Vagina (tissue), 2 donors: ENCODE data around the gene NRL.

ENCODE experiments used
- POLR2AphosphoS5 ChIP-seq, 2 donors: sonication (generic); formaldehyde crosslinking; IDR thresholded peaks; one replicate each; pipeline ENCODE4 v1.9.0; 2017; ENCODE audit warnings: antibody characterized with exemption in 2 of 2, mild to moderate bottlenecking in 2 of 2, low read depth in 1 of 2; ENCODE audit not compliant: insufficient read depth in 1 of 2
- TF ChIP-seq, protein P1 (sequence below), 3 experiments: fragments of 450-650 bp in 2 of 3; fragments of 200-600 bp in 1 of 3; sonication (generic) in 1 of 3; IDR thresholded peaks; one replicate each; pipeline ENCODE4 v1.5.1; 2017 to 2019; ENCODE audit warnings: antibody characterized with exemption in 3 of 3, mild to moderate bottlenecking in 2 of 3, moderate library complexity in 2 of 3

DNA sequence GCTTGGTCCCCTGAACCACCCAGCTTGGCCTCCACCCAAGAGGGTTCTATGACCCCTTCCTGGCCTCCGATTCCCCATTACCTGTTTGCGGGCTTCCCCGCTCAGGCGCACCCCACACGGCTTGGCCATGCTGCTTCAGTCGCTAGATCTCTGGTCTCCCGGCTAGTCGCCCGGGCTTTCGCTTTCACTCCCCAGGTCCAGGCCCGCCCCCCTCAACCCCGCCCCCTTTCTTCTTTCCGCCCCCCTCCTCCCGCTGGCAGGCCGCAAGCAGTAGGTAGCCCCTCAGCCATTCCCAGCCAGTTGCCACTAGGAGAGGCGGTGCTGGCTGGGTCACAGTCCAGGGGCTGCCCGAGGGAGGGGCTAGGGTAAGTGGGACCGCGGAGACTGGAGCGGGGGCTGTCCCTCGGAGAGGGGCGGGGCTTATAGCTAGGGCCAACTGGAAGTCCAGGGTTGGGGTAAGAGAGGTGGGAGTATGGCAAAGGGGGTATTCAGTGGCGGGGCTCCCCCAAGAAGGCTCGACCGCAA, 31.8 kb upstream of the NRL start, which contains the start of gene PSME2:
- TF ChIP-seq, protein P1, sequence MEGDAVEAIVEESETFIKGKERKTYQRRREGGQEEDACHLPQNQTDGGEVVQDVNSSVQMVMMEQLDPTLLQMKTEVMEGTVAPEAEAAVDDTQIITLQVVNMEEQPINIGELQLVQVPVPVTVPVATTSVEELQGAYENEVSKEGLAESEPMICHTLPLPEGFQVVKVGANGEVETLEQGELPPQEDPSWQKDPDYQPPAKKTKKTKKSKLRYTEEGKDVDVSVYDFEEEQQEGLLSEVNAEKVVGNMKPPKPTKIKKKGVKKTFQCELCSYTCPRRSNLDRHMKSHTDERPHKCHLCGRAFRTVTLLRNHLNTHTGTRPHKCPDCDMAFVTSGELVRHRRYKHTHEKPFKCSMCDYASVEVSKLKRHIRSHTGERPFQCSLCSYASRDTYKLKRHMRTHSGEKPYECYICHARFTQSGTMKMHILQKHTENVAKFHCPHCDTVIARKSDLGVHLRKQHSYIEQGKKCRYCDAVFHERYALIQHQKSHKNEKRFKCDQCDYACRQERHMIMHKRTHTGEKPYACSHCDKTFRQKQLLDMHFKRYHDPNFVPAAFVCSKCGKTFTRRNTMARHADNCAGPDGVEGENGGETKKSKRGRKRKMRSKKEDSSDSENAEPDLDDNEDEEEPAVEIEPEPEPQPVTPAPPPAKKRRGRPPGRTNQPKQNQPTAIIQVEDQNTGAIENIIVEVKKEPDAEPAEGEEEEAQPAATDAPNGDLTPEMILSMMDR (IDR thresholded peaks at IDR 0.05), result no peak
- no peak for TF ChIP-seq POLR2AphosphoS5 (IDR thresholded peaks at IDR 0.05; ENCODE audit: insufficient read depth in 1 of 2, low read depth in 1 of 2)
